Sigmoid colon (tissue), 4 donors: ENCODE data around the gene BICRA.
"Not testable (repeated sequence)": the region's sequence is repeated elsewhere in the genome, so short reads cannot be mapped to it uniquely, and the experiment has no call there.

ENCODE experiments used
- CTCF ChIP-seq, 4 experiments: fragments of 450-650 bp in 3 of 4; fragments of 200-600 bp in 1 of 4; IDR thresholded peaks; one replicate each; pipeline ENCODE4 v1.5.1; 2016 to 2019; ENCODE audit warnings: antibody characterized with exemption in 4 of 4, mild to moderate bottlenecking in 3 of 4, moderate library complexity in 2 of 4
- EP300 ChIP-seq, 4 donors: sonication (generic); formaldehyde crosslinking; IDR thresholded peaks; one replicate each; pipeline ENCODE4 v1.6.1; 2017; ENCODE audit warnings: antibody characterized with exemption in 4 of 4
- POLR2A ChIP-seq, 2 donors: fragments of 450-650 bp; IDR thresholded peaks; one replicate each; pipeline ENCODE4 v1.6.1; 2016; ENCODE audit warnings: antibody characterized with exemption in 2 of 2, mild to moderate bottlenecking in 2 of 2, moderate library complexity in 2 of 2
- POLR2AphosphoS5 ChIP-seq, 4 donors: sonication (generic); formaldehyde crosslinking; IDR thresholded peaks; one replicate each; pipeline ENCODE4 v1.6.1; 2017; ENCODE audit warnings: antibody characterized with exemption in 4 of 4

- not testable (repeated sequence) for TF ChIP-seq CTCF, POLR2A, POLR2AphosphoS5, EP300 (IDR thresholded peaks at IDR 0.05)
Measured at GRCh38 chr19:47599671-47600245, 9.2 kb upstream of the BICRA start.
